Choroid plexus epithelial cell (primary cell): ENCODE measurements around the gene VILL.
"Not testable (repeated sequence)": the region's sequence is repeated elsewhere in the genome, so short reads cannot be mapped to it uniquely, and the experiment has no call there.

ENCODE experiments used
- DNase-seq: peaks from one replicate; pipeline ENCODE4 v3.0.0-alpha.2; 2010; ENCODE audit warnings: low read depth
- H3K4me3 ChIP-seq: 2 replicates; pipeline ENCODE4 v1.5.1; 2011; ENCODE audit warnings: low read depth, mild to moderate bottlenecking, control low read depth, low read length, moderate library complexity
- TF ChIP-seq, protein P1 (sequence below): conservative IDR thresholded peaks from 2 replicates; pipeline ENCODE4 v1.5.1; 2011; ENCODE audit warnings: low read depth, mild to moderate bottlenecking, control low read depth, inconsistent platforms, low read length, moderate library complexity

VILL gene

DNA sequence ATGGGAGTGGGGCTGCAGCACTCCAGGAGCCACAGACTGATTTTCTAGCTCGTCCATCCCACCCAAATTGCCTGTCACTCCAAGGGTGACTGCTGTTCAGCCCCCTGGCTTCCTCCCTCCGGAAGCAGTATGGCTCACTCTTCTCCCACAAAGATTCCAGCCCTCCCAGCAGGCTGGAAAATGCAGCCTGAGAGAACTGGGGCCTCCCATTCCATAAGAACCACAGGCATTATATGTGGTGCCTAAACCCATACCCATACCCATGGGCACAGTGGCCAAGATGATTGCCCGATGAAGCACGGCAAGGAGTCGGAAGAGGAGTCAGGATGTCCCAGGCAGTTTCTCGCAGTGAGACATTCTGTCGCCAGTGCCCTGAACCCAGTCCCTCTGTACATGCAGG, 6.0 kb upstream of the VILL start:
- TF ChIP-seq, protein P1, sequence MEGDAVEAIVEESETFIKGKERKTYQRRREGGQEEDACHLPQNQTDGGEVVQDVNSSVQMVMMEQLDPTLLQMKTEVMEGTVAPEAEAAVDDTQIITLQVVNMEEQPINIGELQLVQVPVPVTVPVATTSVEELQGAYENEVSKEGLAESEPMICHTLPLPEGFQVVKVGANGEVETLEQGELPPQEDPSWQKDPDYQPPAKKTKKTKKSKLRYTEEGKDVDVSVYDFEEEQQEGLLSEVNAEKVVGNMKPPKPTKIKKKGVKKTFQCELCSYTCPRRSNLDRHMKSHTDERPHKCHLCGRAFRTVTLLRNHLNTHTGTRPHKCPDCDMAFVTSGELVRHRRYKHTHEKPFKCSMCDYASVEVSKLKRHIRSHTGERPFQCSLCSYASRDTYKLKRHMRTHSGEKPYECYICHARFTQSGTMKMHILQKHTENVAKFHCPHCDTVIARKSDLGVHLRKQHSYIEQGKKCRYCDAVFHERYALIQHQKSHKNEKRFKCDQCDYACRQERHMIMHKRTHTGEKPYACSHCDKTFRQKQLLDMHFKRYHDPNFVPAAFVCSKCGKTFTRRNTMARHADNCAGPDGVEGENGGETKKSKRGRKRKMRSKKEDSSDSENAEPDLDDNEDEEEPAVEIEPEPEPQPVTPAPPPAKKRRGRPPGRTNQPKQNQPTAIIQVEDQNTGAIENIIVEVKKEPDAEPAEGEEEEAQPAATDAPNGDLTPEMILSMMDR = no peak
- no peak for DNase-seq
- H3K4me3 ChIP-seq = no peak overlapping the region

DNA sequence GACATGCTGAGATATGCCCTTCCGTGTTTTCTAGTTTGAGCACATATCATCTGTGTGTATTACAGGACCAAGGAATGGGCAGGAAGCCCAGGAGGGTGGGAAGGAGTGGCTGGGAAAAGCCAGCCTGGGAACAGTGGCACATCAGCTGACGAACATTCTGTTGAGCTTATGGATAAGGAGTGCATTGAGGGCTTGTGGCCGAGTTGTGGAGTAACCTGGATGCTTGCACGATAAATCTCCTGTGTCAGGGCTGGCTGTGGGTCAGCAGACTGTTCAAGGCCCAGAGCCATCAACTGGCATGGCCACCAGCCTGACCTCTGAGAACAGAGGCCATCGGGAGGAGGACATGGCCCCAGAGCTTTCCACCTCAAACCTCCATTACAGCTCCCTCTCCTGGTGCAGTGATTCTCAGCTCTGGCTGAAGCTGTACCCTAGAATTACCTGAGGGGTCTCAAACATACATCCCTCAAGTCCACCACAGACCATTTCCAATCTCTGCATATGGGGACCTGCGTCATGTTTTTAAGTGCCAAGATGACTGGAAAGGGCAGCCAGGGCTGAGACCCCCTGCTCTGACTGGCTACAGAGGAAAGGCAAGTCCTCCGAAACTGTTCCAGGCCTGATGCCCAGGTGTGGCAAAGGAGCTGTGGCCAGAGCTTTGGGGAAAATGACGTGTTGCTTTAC, 4.8 kb upstream of the VILL start:
- TF ChIP-seq, protein P1 = peak; percentile 25
- no peak overlapping the region for H3K4me3 ChIP-seq
- no peak for DNase-seq

- TF ChIP-seq, protein P1 = no peak
- H3K4me3 ChIP-seq = no peak overlapping the region
- no peak for DNase-seq
These were observed 3.9 kb upstream of the VILL start for GRCh38 chr3:37986479-37987314.

DNA sequence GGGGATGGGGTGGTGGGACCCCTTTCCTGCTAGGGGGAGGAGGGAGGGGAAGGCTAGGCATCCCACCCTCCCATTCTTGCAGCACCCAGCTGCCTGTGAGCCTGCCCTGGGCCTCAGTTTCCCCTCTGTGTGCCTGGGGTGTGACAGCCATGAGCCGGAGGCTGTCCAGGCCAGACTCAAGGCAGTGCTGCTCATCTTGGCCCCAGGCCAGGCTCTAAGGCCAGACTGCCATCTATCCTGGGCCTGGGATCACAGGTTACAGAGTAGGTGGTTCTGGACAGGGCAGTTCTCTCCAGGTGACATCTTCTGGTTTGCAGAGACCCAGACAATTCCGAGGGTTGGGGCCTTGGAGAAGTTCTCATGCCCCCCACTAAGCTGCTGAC, 3.3 kb upstream of the VILL start:
- H3K4me3 ChIP-seq = no peak overlapping the region
- DNase-seq = no peak
- TF ChIP-seq, protein P1 = no peak

DNA sequence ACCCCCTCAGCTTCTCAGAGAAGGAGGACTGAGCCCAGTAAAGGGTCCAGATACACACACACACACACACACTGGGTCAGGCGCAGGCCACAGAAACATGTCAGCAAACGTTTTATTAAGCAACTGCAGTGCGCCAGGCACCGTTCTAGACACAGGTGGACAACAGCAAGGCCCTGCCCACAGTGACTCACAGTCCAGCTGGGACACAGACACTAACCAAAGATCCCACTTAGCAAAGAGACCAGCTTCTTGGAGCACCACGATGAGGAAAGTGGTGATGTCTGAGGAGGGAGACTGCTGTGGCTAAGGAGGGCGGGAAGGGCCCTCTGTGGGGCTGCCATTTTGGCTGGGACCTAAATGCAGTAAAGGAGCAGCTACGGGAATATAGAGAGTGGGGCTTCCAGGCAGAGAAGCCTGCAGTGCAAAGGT, 2.8 kb upstream of the VILL start:
- TF ChIP-seq, protein P1 = no peak
- peak; percentile 26 for DNase-seq
- no peak overlapping the region for H3K4me3 ChIP-seq

DNA sequence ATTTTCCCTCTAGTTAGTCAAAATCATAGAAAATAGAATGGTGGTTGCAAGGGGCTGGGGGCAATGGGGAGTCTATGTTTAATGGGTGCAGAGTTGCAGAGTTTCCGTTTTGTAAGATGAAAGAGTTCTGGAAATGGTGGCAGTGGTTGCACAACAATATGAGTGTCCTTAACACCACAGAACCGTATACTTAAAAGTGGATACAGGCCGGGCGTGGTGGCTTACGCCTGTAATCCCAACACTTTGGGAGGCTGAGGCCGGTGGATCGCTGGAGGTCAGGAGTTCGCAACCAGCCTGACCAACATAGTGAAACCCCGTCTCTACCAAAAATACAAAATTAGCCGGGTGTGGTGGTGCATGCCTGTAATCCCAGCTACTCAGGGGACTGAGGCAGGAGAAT, 2.2 kb upstream of the VILL start:
- not testable (repeated sequence) for DNase-seq

GRCh38 chr3:37988931-37989525, 1.6 kb upstream of the VILL start:
- DNase-seq = no peak
- TF ChIP-seq, protein P1 = no peak

More for the DNA sequence above, 2.2 kb upstream of the VILL start:
- not testable (repeated sequence) for H3K4me3 ChIP-seq

More at GRCh38 chr3:37988931-37989525, 1.6 kb upstream of the VILL start:
- H3K4me3 ChIP-seq = no peak overlapping the region
